ENCODE measurements around the gene USP43. TPM values are rescaled to one million over a fixed set of nuclear protein-coding genes. Genes with fewer than 3 reads are reported as not detected.

USP43 gene
- total and polyA plus RNA-seq, 10 donors, result 0.13 to 0.39 (median 0.25) TPM

DNA sequence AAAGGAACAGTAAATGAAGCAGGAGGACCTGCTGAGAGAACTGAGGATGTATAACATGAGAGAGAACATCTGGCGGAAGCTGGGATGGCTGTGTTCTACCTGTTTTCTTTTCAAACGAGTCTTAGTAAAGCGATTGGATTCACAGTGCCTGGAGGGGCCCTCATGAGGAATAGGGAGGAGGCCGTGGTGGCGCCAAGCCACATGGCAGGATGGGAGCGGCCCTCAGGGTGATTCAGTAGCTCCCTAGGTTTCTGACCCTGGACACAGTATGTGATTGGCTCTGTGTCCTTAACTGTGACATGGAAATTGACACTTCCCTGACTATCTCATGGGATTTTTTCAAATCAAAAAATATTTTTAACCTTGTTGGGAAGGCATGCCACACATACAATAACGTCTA, 32.1 kb downstream of the USP43 start:
- Histone ChIP-seq H3K4me1 (no peaks in the 10 kb centered on the region), H3K36me3 (no peaks in the 10 kb centered on the region), H3K27me3 (replicated peaks in 1 of 7) (peaks cover 0 to 4% (median 0%) of the 10 kb centered on the region in 7 donors), H3K4me3 (no peak overlapping the region), H3K27ac (no peak overlapping the region), H3K9me3 (peaks cover 4 to 20% (median 17%) of the 10 kb centered on the region in 8 donors)
- intact Hi-C loops (cut with DNase I; ENCODE audit: low total_unique reads), result no loop called here
- TF ChIP-seq, protein P1, sequence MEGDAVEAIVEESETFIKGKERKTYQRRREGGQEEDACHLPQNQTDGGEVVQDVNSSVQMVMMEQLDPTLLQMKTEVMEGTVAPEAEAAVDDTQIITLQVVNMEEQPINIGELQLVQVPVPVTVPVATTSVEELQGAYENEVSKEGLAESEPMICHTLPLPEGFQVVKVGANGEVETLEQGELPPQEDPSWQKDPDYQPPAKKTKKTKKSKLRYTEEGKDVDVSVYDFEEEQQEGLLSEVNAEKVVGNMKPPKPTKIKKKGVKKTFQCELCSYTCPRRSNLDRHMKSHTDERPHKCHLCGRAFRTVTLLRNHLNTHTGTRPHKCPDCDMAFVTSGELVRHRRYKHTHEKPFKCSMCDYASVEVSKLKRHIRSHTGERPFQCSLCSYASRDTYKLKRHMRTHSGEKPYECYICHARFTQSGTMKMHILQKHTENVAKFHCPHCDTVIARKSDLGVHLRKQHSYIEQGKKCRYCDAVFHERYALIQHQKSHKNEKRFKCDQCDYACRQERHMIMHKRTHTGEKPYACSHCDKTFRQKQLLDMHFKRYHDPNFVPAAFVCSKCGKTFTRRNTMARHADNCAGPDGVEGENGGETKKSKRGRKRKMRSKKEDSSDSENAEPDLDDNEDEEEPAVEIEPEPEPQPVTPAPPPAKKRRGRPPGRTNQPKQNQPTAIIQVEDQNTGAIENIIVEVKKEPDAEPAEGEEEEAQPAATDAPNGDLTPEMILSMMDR (IDR thresholded peaks at IDR 0.05 in 8 of 11, conservative IDR thresholded peaks at IDR 0.05 in 3 of 11), result no peak
- no peak for TF ChIP-seq POLR2A (IDR thresholded peaks at IDR 0.05)
- TF ChIP-seq POLR2AphosphoS5 (IDR thresholded peaks at IDR 0.05), result no peak
- 76 to 90% (median 80%) methylated on average over 7 of the region's 7 CpGs for WGBS, 5 donors
- DNase-seq, result peak; percentile 15

DNA sequence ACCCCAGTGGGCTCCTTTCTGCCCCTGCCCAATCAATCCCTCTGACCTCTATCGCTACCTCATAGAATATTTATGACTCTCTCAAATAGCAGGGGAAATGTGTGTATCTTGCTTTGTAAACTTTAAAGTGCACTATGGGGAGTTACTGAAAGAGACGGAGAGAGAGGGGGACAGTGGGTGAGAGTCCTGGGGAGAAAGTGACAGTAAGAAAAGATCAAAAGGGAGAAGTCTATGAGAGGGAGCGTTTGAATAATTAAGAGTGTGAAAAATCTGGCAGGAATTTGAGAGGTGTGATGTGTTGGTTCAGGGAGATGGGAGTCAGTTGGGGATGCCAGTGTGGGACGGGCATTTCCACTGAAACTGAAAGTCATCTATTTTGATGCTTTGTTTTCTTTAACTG, 32.6 kb downstream of the USP43 start:
- no peak overlapping the region for H3K4me3 ChIP-seq
- intact Hi-C loops (cut with DNase I; ENCODE audit: low total_unique reads), result no loop called here
- no peaks in the 10 kb centered on the region for H3K4me1 ChIP-seq
- 72 to 86% (median 84%) methylated on average over 4 of the region's 4 CpGs for WGBS, 5 donors
- peaks cover 0 to 4% (median 0%) of the 10 kb centered on the region in 7 donors for H3K27me3 ChIP-seq (replicated peaks in 1 of 7)
- TF ChIP-seq POLR2A (IDR thresholded peaks at IDR 0.05) (no peak), POLR2AphosphoS5 (IDR thresholded peaks at IDR 0.05) (no peak)
- TF ChIP-seq, protein P1 (IDR thresholded peaks at IDR 0.05 in 8 of 11, conservative IDR thresholded peaks at IDR 0.05 in 3 of 11), result no peak
- H3K27ac ChIP-seq, result no peak overlapping the region
- no peak for DNase-seq
- H3K36me3 ChIP-seq, result no peaks in the 10 kb centered on the region
- peaks cover 4 to 20% (median 17%) of the 10 kb centered on the region in 8 donors for H3K9me3 ChIP-seq

DNA sequence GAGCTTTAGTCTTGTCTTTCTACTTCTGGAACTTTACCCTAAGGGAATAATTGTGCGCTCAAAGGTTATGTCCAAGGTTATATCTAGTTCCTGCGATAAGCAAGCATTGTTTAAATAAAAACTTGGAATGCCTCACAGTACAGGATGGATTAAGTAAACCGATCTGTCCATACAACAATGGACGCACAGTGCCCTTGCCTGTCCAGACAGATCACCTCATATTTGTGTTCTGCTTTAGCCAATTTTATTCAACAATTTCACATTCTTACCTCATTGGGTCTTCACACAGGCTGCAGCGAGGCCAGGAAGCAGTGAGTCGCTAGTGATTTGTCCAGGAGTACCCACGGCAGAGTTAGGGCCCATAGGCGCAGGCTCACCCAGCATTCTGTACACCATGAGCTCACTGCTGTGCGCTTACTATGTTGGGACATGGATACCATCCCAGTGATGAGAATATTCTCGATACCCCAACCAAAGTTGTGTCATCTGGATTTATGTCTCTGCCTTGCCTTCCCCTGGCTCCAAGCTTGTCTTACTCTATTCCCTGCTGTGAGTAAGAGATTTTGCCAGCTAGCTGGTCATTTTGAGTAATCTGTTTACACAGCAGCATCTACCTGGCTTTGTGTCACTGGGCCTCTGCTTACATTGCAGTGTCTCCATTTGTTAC, 39.8 kb downstream of the USP43 start:
- H3K9me3 ChIP-seq, result peaks cover 4 to 7% (median 6%) of the 10 kb centered on the region in 8 donors
- no peaks in the 10 kb centered on the region for H3K36me3 ChIP-seq
- 78 to 89% (median 83%) methylated on average over 10 of the region's 10 CpGs for whole genome bisulfite sequencing, 5 donors
- DNase-seq, result peak; percentile 19
- intact Hi-C loops (cut with DNase I; ENCODE audit: low total_unique reads), result no loop called here
- H3K4me3 ChIP-seq, result no peak overlapping the region
- peak overlapping the region in 1 of 8 donors; percentile 33 for H3K27ac ChIP-seq
- no peaks in the 10 kb centered on the region for H3K27me3 ChIP-seq (replicated peaks in 1 of 7)
- no peaks in the 10 kb centered on the region for H3K4me1 ChIP-seq
- TF ChIP-seq, protein P1 (IDR thresholded peaks at IDR 0.05 in 8 of 11, conservative IDR thresholded peaks at IDR 0.05 in 3 of 11), result no peak
- TF ChIP-seq POLR2AphosphoS5 (IDR thresholded peaks at IDR 0.05) (no peak), POLR2A (IDR thresholded peaks at IDR 0.05) (no peak)

DNA sequence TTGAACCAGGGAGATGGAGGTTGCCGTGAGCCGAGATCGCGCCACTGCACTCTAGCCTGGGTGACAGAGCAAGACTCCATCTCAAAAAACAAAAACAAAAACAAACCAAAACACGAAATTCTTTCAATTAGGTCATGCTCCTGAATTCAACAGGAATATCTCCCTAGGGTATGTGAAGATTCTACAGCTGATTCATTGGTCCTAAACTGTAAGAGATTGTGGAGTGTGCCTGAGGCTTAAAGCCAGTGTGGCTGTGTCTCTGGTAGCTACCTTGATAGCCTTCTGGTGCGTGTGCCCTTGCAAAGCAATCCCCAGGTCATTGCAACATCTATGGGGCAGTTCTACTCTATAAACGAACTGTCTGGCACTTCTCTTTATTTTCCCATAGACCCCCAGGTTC, 48.4 kb downstream of the USP43 start:
- DNase-seq, result no peak
- H3K4me1 ChIP-seq, result no peaks in the 10 kb centered on the region
- H3K27ac ChIP-seq, result no peak overlapping the region
- TF ChIP-seq POLR2A (IDR thresholded peaks at IDR 0.05) (no peak), POLR2AphosphoS5 (IDR thresholded peaks at IDR 0.05) (no peak)
- TF ChIP-seq, protein P1 (IDR thresholded peaks at IDR 0.05 in 8 of 11, conservative IDR thresholded peaks at IDR 0.05 in 3 of 11), result no peak
- H3K36me3 ChIP-seq, result no peaks in the 10 kb centered on the region
- H3K9me3 ChIP-seq, result no peaks in the 10 kb centered on the region
- intact Hi-C loops (cut with DNase I; ENCODE audit: low total_unique reads), result no loop called here
- H3K27me3 ChIP-seq (replicated peaks in 1 of 7), result peaks cover 0 to 4% (median 0%) of the 10 kb centered on the region in 7 donors
- 75 to 93% (median 82%) methylated on average over 7 of the region's 7 CpGs for whole genome bisulfite sequencing, 5 donors
- H3K4me3 ChIP-seq, result no peak overlapping the region

Data from spleen (tissue), 11 donors.